H1 (cell line): Measurements from ENCODE around the gene MAPK1. TPM values are rescaled to one million over a fixed set of nuclear protein-coding genes. Genes with fewer than 3 reads are reported as not detected.
A peak's percentile ranks its signal among the peaks of the same experiment; 100 is the strongest.

Experiments used
- ATF2 ChIP-seq: IDR thresholded peaks from 2 replicates; pipeline ENCODE4 v1.6.1; 2012; ENCODE audit warnings: low read length, inconsistent platforms
- BACH1 ChIP-seq: IDR thresholded peaks from 2 replicates; pipeline ENCODE4 v1.6.1; 2012; ENCODE audit warnings: low read length, improper control_type of control experiment
- BCL11A ChIP-seq, 2 experiments: IDR thresholded peaks; one replicate each; pipeline ENCODE4 v1.6.1; 2011; ENCODE audit warnings: low read depth in 2 of 2, low read length in 2 of 2, mild to moderate bottlenecking in 2 of 2
- CEBPB ChIP-seq: IDR thresholded peaks from 2 replicates; pipeline ENCODE4 v1.6.1; 2012; ENCODE audit warnings: low read depth, low read length
- CHD2 ChIP-seq: IDR thresholded peaks from 2 replicates; pipeline ENCODE4 v1.6.1; 2012; ENCODE audit warnings: low read length, improper control_type of control experiment
- EZH2 ChIP-seq: fragments of 200-600 bp; sonication (generic); IDR thresholded peaks from 2 replicates; pipeline ENCODE4 v1.7.1; 2012; ENCODE audit warnings: low read depth, mild to moderate bottlenecking, moderate library complexity, low read length, inconsistent platforms; ENCODE audit not compliant: severe bottlenecking
- FOSL1 ChIP-seq: IDR thresholded peaks from 2 replicates; pipeline ENCODE4 v1.6.1; 2011; ENCODE audit warnings: mild to moderate bottlenecking, low read depth, low read length, moderate library complexity; ENCODE audit not compliant: insufficient read depth
- GABPA ChIP-seq: IDR thresholded peaks from 2 replicates; pipeline ENCODE4 v1.6.1; 2011; ENCODE audit warnings: mild to moderate bottlenecking, low read length, moderate library complexity, borderline replicate concordance; ENCODE audit not compliant: insufficient read depth
- HDAC2 ChIP-seq, 2 experiments: fragments of 300-600 bp in 1 of 2; sonication (generic) in 1 of 2; IDR thresholded peaks; 2 replicates each; pipeline ENCODE4 v1.6.1; 2011 to 2012; ENCODE audit warnings: low read depth in 2 of 2, low read length in 2 of 2, mild to moderate bottlenecking in 2 of 2, moderate library complexity in 2 of 2, borderline replicate concordance in 1 of 2, inconsistent platforms in 1 of 2
- KDM1A ChIP-seq: fragments of 200-600, 300-600 bp; sonication (generic); IDR thresholded peaks from 2 replicates; pipeline ENCODE4 v1.7.1; 2016; ENCODE audit warnings: mild to moderate bottlenecking, low read length, borderline replicate concordance
- NANOG ChIP-seq: IDR thresholded peaks from 2 replicates; pipeline ENCODE4 v1.6.1; 2011; ENCODE audit warnings: low read length, low read depth, mild to moderate bottlenecking, inconsistent platforms; ENCODE audit not compliant: insufficient read depth, poor library complexity, severe bottlenecking
- NRF1 ChIP-seq: IDR thresholded peaks from 2 replicates; pipeline ENCODE4 v1.6.1; 2011; ENCODE audit warnings: mild to moderate bottlenecking, low read depth, low read length, improper control_type of control experiment
- SIN3A ChIP-seq, 2 experiments: IDR thresholded peaks in 1 of 2; conservative IDR thresholded peaks in 1 of 2; 2 replicates each; pipeline ENCODE4 v1.6.1; 2011 to 2012; ENCODE audit warnings: low read length in 2 of 2, improper control_type of control experiment in 1 of 2, low read depth in 1 of 2, mild to moderate bottlenecking in 1 of 2
- SUZ12 ChIP-seq: fragments of 200-600 bp; sonication (generic); IDR thresholded peaks from 2 replicates; pipeline ENCODE4 v1.6.1; 2012; ENCODE audit warnings: mild to moderate bottlenecking, inconsistent platforms, low read length, moderate library complexity, mixed read lengths
- TAF7 ChIP-seq: optimal IDR thresholded peaks from 2 replicates; pipeline ENCODE3; 2011; ENCODE audit warnings: low read depth, mild to moderate bottlenecking, inconsistent platforms, low read length, moderate library complexity, borderline replicate concordance
- TBP ChIP-seq: IDR thresholded peaks from 2 replicates; pipeline ENCODE4 v1.6.1; 2011; ENCODE audit warnings: low read depth, low read length, improper control_type of control experiment
- polyA plus RNA-seq, 7 experiments: library from polyadenylated mRNA; depleted of rRNA in 3 of 7; stranded (reverse) in 5 of 7; unstranded in 2 of 7; fragments of >200 nt in 5 of 7; fragments of 200-250 nt in 2 of 7; gene quantifications; 1 replicate in 5 of 7; 2 replicates in 1 of 7; 4 replicates in 1 of 7; pipeline versions ENCODE4 v1.2.1 to v1.2.3, GENCODE V29; 2011 to 2013; ENCODE audit warnings: missing spikeins in 2 of 7, mixed read lengths in 2 of 7
- total RNA-seq: library from RNA; stranded (reverse); fragmentation: NEBNext Ultra II Directional; extraction: Animal tissue kit (Norgen Biotek cat#: 25700); gene quantifications from 2 replicates; pipeline ENCODE4 v1.2.1, GENCODE V29; 2021

The MAPK1 gene
- total and polyA plus RNA-seq, 2 of the 8 experiments (the other 6 are each of a cell fraction or from before 2014, with no cell fraction given): 28.1 to 101 TPM

GRCh38 chr22:21736084-21736642 lies 131.3 kb downstream of the MAPK1 start (continued):
- TF ChIP-seq GABPA (no peak), ATF2 (no peak), SUZ12 (no peak), NANOG (no peak), TAF7 (peak; percentile 43), CHD2 (no peak; the same call in 1 of the 2 replicates), EZH2 (no peak), KDM1A (no peak), SIN3A (conservative IDR thresholded peaks at IDR 0.05 in 1 of 2, IDR thresholded peaks at IDR 0.05 in 1 of 2; ENCODE audit: low read depth in 1 of 2, low read length in 2 of 2) (no peak; a peak in 1 of 4 replicates), BCL11A (IDR thresholded peaks at IDR 0.05; ENCODE audit: low read depth in 2 of 2, low read length in 2 of 2) (no peak), NRF1 (no peak), TBP (peak; percentile 67), CEBPB (no peak), FOSL1 (no peak), BACH1 (no peak), HDAC2 (IDR thresholded peaks at IDR 0.05; ENCODE audit: borderline replicate concordance in 1 of 2, low read depth in 2 of 2, low read length in 2 of 2) (0 out of 4 replicates have a peak, but pooled peaks of 1 of the 2 experiments have one; percentile 17)
